GM12801 (cell line): ENCODE measurements around the gene LINGO1.

Experiments
- TF ChIP-seq, protein P1 (sequence below): IDR thresholded peaks from one replicate; pipeline ENCODE4 v1.5.1; 2011; ENCODE audit warnings: control low read depth; ENCODE audit not compliant: insufficient read length; ENCODE audit errors: extremely low read depth

Gene LINGO1

DNA sequence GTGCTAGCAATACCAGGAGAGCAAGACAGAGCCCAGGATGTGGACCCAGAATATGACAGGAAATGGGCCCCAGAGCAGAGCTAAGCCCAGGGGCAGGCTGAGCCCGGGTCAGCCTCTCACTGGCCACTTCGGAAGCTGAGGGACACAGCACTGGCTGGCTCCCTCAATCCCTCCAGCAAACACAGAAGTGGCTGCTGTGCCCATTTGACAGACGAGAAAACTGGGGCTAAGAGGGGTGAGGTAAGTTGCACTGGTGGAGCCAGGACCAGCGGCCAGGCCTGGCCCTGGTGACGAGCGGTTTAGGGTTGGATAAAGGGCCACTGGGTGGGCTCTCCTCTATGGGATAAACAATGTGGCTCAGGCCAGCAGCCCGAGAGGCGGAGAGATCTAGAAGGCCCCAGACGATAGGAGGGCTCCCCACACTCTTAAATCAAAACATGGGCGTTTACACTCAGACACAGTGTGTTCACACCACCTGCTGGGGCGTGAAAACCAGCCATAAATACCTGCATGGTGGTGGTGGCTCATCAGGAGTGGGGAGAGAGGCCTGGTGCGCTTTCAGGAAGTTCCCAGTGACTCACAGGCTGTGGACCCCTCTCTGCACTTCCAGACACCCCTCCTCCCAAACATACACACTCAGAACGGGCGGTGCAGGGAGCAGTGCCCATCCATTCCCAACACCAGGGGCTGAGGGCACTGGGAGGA is 12.0 kb upstream of the LINGO1 start:
- TF ChIP-seq, protein P1, sequence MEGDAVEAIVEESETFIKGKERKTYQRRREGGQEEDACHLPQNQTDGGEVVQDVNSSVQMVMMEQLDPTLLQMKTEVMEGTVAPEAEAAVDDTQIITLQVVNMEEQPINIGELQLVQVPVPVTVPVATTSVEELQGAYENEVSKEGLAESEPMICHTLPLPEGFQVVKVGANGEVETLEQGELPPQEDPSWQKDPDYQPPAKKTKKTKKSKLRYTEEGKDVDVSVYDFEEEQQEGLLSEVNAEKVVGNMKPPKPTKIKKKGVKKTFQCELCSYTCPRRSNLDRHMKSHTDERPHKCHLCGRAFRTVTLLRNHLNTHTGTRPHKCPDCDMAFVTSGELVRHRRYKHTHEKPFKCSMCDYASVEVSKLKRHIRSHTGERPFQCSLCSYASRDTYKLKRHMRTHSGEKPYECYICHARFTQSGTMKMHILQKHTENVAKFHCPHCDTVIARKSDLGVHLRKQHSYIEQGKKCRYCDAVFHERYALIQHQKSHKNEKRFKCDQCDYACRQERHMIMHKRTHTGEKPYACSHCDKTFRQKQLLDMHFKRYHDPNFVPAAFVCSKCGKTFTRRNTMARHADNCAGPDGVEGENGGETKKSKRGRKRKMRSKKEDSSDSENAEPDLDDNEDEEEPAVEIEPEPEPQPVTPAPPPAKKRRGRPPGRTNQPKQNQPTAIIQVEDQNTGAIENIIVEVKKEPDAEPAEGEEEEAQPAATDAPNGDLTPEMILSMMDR: no peak

DNA sequence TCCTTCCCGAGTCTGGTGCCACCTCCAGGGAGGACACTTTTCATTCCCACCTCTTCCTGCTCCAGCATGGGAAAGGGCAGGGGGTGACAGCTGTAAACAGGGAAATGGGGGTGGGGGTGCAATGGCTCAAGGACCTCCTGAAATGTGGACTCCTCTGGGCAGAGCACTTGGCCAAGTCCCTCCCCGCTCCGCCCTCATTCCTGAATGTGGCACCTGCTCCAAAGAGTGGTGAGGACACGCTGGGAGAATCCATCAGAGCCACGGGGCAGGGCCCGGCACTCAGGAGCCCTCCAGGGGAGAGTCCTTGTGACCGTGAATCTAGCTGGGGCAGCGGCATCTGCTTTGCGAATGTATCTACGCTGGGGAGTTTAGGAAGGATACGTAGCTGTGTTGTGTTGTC is 11.1 kb upstream of the LINGO1 start:
- TF ChIP-seq, protein P1: no peak

DNA sequence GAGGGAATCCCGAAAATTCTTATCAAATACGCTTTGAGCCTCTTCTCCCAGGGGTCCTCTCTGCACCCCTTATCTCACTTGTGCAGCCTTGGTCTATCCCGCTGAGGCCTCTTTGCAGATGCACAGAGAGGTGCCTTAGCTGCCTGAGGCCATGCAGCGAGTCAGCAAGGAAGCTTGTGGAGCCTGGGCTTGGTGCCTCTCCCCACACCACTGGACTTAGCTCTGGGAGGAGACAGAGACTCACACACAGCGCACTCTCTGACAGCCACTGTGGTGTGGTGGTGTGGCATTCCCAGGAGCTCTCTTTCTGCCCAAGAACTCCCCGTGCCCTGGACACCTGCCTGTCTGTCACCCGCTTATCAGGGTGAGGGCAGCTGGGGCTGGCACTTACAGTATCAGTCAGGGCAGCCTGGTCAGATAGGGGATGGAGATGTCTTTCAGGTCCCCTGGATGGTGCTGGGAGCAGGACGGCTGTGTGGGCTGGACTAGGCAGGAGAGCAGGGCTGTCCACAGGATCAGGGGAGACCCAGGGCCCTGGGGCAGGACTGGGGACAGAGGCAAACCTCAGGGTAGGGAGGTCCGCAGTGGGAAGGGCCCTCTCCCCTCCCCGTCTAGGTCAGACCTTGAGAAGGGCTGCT is 10.2 kb upstream of the LINGO1 start:
- TF ChIP-seq, protein P1: no peak

DNA sequence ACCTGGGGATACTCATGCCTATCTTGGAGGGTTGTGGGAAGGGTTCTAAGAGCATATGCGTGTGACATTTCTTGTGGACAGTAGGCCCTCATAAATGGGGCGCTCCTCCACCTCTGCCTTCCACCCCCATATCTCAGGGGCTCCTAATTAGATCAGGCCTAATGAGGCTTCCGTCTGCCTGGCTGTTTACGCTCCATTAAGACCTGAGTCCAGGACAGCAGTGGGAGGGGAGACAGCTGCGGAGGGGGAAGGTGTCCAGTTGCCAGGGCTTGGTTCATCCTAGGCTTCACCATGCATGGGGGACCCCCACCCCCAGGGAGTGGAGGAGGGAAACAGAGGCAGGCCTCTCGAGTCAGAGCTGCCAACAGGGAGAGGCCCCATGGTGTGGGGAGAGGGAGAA is 9.3 kb upstream of the LINGO1 start:
- TF ChIP-seq, protein P1: no peak

DNA sequence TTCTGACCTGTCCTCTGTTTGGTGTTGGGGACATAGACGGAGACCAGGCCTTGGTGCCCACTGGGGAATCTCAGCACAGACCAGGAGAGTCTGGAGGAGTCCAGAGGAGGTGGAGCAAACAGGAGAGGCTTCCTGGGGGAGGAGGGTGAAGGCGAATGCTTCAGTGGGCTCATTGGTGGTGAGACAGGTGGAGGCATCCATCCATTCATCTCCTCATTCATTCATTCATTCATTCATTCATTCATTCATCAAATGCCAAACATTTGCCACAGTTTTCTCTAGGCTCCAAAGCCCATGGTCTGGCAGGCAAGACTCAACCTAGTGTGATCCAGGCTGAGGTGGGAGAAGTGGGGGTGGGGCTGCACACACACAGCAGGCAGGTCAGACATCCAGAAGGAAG is 7.9 kb upstream of the LINGO1 start:
- TF ChIP-seq, protein P1: no peak

DNA sequence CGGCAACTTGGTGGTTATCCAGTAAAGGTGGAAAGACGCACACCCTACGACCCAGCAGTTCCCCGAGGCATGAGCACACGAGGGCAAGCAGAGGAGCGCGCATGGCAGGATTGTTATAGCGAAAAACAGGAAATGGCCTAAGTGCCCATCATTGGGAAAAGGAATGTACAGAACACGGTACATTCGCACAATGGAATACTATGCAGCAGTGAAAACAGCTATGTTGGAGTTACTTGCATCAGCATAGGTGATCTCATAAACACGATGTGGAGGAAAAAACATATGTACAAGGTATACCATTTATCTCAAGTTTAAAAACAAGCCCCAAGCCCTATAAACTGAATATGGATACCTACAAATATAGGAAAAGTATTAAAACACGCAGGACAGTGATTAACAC is 6.7 kb upstream of the LINGO1 start:
- TF ChIP-seq, protein P1: no peak

DNA sequence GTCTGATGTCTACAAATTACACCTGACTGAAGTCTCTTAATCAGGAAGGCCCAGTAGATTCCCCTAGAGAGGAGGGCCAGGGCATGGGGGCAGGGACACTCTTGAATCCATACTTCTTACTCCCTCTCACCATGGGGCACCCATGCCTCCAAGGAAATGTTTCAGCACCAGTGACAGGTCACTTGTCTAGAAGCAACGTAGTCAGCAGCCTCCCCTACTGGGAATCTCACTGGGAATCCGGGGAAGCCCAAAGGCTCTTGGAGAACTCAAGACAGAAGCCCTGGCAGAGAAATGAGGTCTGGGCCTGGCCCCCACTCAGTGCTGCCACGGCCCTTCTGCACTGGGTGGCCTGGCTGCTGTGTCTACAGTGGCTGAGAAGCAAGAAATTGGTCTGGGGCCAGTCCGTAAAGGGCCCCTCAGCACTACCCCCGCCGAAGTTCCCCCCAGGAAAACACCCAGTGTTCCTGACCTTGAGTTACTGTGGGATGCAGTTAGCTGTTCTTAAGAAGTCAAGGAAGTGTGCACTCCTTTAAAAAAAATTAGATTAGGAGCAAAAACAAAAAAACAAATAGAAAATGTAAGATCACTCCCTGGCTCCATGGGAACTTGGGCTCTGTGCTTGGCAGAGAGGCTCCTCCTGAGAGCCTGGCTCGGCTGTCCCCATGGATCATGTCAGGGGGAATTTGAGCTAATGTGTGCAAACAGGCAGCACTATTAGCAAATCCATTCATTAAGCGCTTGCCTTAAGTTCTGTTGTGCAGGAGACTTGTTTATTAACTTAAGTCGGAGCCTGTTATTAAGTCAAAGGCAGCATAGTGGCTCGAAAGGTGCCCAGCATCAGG is 5.4 kb upstream of the LINGO1 start:
- TF ChIP-seq, protein P1: no peak
